SK-N-MC (cell line): ENCODE measurements around the gene COL4A1.

Experiments
- EZH2 ChIP-seq: fragments of 200-600 bp; sonication (generic); IDR thresholded peaks from one replicate; pipeline ENCODE4 v1.6.1; 2017; ENCODE audit warnings: antibody characterized with exemption
- FOXP2 ChIP-seq: optimal IDR thresholded peaks from 2 replicates; pipeline ENCODE3; 2011; ENCODE audit warnings: mild to moderate bottlenecking, moderate library complexity; ENCODE audit not compliant: insufficient read depth; ENCODE audit errors: extremely low read length, control extremely low read depth
- POLR2AphosphoS5 ChIP-seq: IDR thresholded peaks from 2 replicates; pipeline ENCODE4 v1.6.1; 2012; ENCODE audit warnings: mild to moderate bottlenecking, low read depth, low read length, borderline replicate concordance

- TF ChIP-seq POLR2AphosphoS5 (no peak), EZH2 (no peak), FOXP2 (no peak)
Measured at GRCh38 chr13:110347088-110347487, 40.1 kb upstream of the COL4A1 start.
